Calu3 (cell line): ENCODE results near the gene C12orf56. TPM values are rescaled to one million over a fixed set of nuclear protein-coding genes. Genes with fewer than 3 reads are reported as not detected.

Source experiments
- Bru-seq: library from RNA; stranded (reverse); fragments of 400-500 nt; gene quantifications from one replicate; lab custom pipeline; 2021; lab: Mats Ljungman, UMichigan
- BruChase-seq, 2 experiments: library from RNA; stranded (reverse); fragments of 400-500 nt; gene quantifications; one replicate each; lab custom pipeline; 2021; lab: Mats Ljungman, UMichigan
- BruUV-seq: library from RNA; stranded (reverse); fragments of 400-500 nt; replicated peaks from 2 replicates; lab custom pipeline; 2021; lab: Mats Ljungman, UMichigan
- CTCF ChIA-PET: fragments of 300-600 bp; sonication (Branson Sonifier 250); formaldehyde crosslinking; loops from one replicate; lab custom pipeline; 2022; ENCODE audit warnings: antibody characterized with exemption; lab: Charles Lee
- DNase-seq: peaks from one replicate; pipeline ENCODE4 v3.0.0; 2022
- H3K27ac Mint-ChIP-seq: one replicate; pipeline ENCODE4 v1.8.0; 2022; ENCODE audit warnings: mixed read lengths; ENCODE audit not compliant: unreplicated experiment
- H3K27me3 Mint-ChIP-seq: one replicate; pipeline ENCODE4 v1.8.0; 2022; ENCODE audit warnings: mixed read lengths; ENCODE audit not compliant: unreplicated experiment
- H3K36me3 Mint-ChIP-seq: one replicate; pipeline ENCODE4 v1.8.0; 2022; ENCODE audit warnings: mild to moderate bottlenecking, moderate library complexity, mixed read lengths; ENCODE audit not compliant: insufficient read depth, unreplicated experiment
- H3K4me1 Mint-ChIP-seq: one replicate; pipeline ENCODE4 v1.8.0; 2022; ENCODE audit warnings: mild to moderate bottlenecking, low read depth, mixed read lengths; ENCODE audit not compliant: unreplicated experiment
- H3K4me3 Mint-ChIP-seq: one replicate; pipeline ENCODE4 v1.8.0; 2022; ENCODE audit warnings: mild to moderate bottlenecking, low read depth, moderate library complexity, mixed read lengths; ENCODE audit not compliant: unreplicated experiment
- H3K9me3 Mint-ChIP-seq: one replicate; pipeline ENCODE4 v1.8.0; 2022; ENCODE audit warnings: low read depth, mixed read lengths; ENCODE audit not compliant: unreplicated experiment
- CTCF ChIP-seq: fragments of 200-600 bp; IDR thresholded peaks from one replicate; pipeline ENCODE4 v1.8.0; 2022; ENCODE audit warnings: antibody characterized with exemption; ENCODE audit not compliant: unreplicated experiment
- intact Hi-C: fragments of 100-400 bp; cut with micrococcal nuclease; formaldehyde crosslinking; loops from one replicate; pipeline ENCODE4 v1.10.0; 2022; ENCODE audit not compliant: unreplicated experiment
- long read RNA-seq: library from polyadenylated mRNA; stranded (forward); transcript quantifications from one replicate; pipeline ENCODE4 v2.0.0, GENCODE V29; 2022
- total RNA-seq: library from RNA; stranded (reverse); gene quantifications from 2 replicates; pipeline ENCODE4 v1.2.3, GENCODE V29; 2022

The C12orf56 gene
- total RNA-seq (3.8 and 4.7 TPM in 2 replicates), Bru-seq, nascent RNA (percentile 50 among the genes with signal in this experiment), BruChase-seq, experiment 1, labeled RNA remaining after a 6-hour chase (percentile 35 among the genes with signal in this experiment), BruChase-seq, experiment 2, labeled RNA remaining after a 2-hour chase (percentile 44 among the genes with signal in this experiment)
- long read RNA-seq, partial matches to known transcripts = 0 of 3 reads
- long read RNA-seq, other reads (novel, unspliced or antisense) = 1 of 3 reads

GRCh38 chr12:64390275-64390851 lies at the start of gene C12orf56:
C12orf56 (minus strand) TSS chr12:64390758; CDS start chr12:64390565, 193 bp downstream.
- no TSS peak for BruUV-seq
- H3K27me3 Mint-ChIP-seq = no peaks in the 10 kb centered on the region
- no peak for TF ChIP-seq CTCF
- no peak within 1 kb of the TSS for H3K27ac Mint-ChIP-seq
- DNase-seq = peak; percentile 74
- intact Hi-C loops = no loop called here
- CTCF ChIA-PET = interaction anchor here (0.5 to 0.7 kb wide), 2 partner anchors 43 to 564 kb away, joined by 3 read pairs; no protein-coding TSS in a partner anchor
- peaks cover 18% of the 10 kb centered on the region for H3K4me1 Mint-ChIP-seq
- peaks cover 5% of the 10 kb centered on the region for H3K36me3 Mint-ChIP-seq
- no peaks in the 10 kb centered on the region for H3K9me3 Mint-ChIP-seq
- peak within 1 kb of the TSS; percentile 68 for H3K4me3 Mint-ChIP-seq

- no peak for TF ChIP-seq CTCF
- Mint-ChIP-seq H3K27me3 (no peaks in the 10 kb centered on the region), H3K4me3 (no peak overlapping the region), H3K36me3 (peaks cover 88% of the 10 kb centered on the region), H3K4me1 (peaks cover 18% of the 10 kb centered on the region), H3K27ac (no peak overlapping the region), H3K9me3 (no peaks in the 10 kb centered on the region)
- CTCF ChIA-PET = interaction anchor here (0.6 kb wide), 1 partner anchor 10 kb away, joined by 3 read pairs; no protein-coding TSS in a partner anchor
- no TSS peak for BruUV-seq
- intact Hi-C loops = no loop called here
- no peak for DNase-seq
Measured at GRCh38 chr12:64440100-64440499, 49.5 kb upstream of the C12orf56 start.

- Mint-ChIP-seq H3K4me1 (peaks cover 24% of the 10 kb centered on the region), H3K4me3 (no peak overlapping the region), H3K27ac (no peak overlapping the region), H3K27me3 (no peaks in the 10 kb centered on the region), H3K9me3 (no peaks in the 10 kb centered on the region), H3K36me3 (peaks cover 95% of the 10 kb centered on the region)
- no TSS peak for BruUV-seq
- TF ChIP-seq CTCF = no peak
- CTCF ChIA-PET = no interaction called here
- intact Hi-C loops = no loop called here
- no peak for DNase-seq
Measured at GRCh38 chr12:64433915-64434314, 43.4 kb upstream of the C12orf56 start.

- Mint-ChIP-seq H3K27ac (no peak overlapping the region), H3K4me1 (peaks cover 6% of the 10 kb centered on the region), H3K36me3 (peaks cover 96% of the 10 kb centered on the region), H3K27me3 (no peaks in the 10 kb centered on the region), H3K4me3 (no peak overlapping the region), H3K9me3 (no peaks in the 10 kb centered on the region)
- no TSS peak for BruUV-seq
- intact Hi-C loops = no loop called here
- CTCF ChIA-PET = interaction anchor here (0.6 kb wide), 1 partner anchor 92 kb away, joined by 4 read pairs; no protein-coding TSS in a partner anchor
- no peak for TF ChIP-seq CTCF
- no peak for DNase-seq
Measured at GRCh38 chr12:64431791-64432190, 41.2 kb upstream of the C12orf56 start.
